HT-29 (cell line): ENCODE measurements around the gene SMARCD3. TPM values are rescaled to one million over a fixed set of nuclear protein-coding genes. Genes with fewer than 3 reads are reported as not detected.

Source experiments
- DNase-seq: peaks from one replicate; pipeline ENCODE4 v3.0.0-alpha.2; 2015; ENCODE audit warnings: low spot score
- total RNA-seq: library from RNA; depleted of rRNA; stranded (reverse); fragments of >200 nt; shearing (Covaris generic); gene quantifications from 2 replicates; pipeline ENCODE4 v1.2.3, GENCODE V29; 2014

SMARCD3 gene
- total RNA-seq, 1 experiment from 2014 or later: 1.3 TPM

DNA sequence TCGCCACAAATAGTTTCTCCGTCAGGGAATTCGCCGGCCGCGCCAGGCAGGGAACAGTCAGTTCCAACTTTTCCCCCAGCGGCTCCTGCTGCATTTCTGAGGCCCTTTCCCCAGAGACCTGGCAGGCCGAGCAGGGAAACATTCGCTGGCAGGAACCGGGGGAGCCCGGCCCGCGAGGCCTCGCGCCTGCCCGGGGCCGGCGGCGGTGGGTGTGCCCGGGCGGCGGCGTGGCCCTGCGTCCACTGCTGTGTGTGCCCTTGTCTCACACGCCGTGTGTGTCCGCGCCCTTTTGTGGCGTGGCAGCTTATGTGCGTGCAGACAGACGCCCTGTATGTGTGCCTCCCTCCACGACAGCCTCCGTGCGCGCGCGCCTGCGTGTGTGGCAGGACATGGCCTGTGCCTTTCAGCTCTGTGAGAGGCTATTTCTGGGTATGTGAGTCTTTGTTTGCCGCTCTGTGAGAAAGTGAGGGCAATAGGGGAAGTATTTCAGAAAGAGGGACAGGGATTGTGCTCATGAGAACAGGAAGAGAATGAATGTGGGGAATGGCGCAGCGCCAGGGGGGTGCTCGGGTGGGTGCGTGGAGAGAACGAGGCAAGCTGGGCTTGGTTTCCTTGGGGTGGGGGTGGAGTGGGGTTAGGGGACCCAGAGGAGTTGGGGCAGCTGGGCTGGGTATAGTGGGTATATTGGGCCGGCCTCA is 689 bp upstream of the SMARCD3 start:
- no peak for DNase-seq

DNA sequence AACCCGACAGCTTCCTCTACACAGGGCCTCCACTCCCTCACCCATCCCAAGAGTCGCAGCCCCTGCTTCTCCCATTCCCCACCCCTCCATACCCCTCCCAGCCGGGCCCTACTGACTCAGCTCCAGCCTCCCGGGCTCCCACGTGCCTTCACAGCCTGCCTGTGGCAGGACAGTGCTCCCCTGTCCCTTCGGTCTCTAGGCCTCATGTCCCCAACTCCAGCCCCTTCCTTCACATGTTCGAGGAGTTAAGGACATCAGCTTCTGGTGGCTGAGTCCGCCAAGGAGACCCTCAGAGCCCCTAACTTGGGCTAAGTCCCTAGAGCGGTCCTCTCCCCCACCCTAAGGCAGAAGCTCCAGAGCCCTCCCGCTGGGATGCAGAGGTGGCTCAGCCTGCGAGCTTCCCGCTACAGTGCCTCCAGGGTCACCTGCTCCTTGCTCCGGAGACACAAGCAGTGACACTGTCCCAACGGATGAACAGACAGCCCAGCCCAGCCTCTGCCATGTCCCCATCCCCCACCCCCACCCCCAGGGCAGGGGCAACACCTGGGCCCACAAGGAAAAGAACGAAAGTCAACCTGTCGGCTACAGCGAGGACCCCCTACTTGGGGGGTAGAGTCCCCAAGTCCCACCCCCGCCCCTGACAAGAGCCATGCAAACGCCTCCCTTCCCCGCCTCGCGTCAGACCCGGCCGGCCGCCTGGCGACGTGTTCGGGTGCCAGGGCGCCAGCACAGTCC is 716 bp downstream of the SMARCD3 start:
- no peak for DNase-seq

DNA sequence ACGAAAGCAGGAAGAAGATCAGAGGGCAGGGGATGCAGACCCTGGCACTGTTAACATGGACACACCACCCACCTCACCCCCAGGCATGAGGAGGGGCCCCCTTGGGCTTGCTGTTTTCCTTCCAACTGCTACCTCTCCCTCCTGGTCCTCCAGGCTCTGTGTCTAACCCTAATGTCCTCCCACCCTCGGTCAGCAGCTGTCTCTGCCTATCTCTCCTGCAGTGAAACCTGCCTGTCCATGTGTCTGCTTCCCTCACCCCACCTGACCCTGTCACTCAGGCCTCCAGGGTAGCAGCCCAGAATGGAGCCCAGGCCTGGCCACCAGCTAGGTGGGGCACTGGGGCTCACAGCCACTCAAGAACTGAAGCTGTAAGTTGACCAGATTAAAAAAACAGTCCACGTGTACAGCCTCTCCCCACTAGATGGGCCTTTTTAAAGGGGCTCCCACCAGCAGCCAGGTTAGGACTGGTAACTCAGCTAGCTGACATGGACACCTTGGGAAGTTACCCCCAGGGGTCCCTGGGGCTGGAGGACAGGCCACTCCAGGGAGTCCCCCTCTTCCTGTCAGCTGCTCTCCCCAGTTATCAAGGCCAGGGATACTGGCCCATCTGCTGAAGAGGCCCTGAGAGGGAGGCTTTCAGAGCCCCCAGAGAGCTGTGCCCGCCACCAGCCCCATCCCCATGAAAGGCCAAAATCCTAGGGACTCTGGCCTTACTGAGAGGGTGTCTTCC is 1.5 kb downstream of the SMARCD3 start:
- DNase-seq: no peak

DNA sequence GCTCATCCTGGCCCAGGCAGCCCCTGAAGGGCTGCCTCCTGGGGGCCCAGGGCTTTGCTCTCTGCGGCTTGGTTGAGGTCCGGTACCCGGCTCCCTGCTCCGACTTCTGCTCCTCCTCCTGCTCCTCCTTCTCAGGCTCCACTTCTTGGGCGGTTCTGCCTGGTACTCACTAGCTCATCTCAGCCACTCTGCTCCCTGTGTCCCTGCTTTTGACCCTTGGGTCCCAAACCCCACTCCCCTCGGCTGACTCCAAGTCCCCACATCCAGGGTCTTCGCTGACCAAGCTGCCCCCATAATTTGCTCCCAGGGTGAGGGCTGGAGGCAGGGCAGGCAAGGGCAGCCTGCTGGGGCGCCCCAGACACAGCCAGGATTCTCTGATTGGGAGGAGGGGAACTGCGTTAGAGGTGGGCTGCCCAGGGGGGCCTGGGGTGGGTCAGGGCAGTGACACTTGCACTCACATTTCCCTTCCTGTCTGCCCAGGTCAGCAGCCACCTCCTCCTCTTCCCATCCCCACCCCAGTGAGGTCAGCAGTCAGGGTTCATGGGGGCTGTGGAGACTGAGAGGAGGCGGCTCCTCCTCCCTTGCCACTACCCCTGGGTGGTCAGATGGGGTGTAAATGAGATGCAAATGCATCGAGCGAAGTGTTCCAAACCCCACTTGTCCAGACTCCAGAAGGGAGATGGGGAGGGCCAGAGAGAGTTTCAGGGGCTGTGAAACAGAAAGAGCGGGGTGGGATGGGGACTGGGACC is 2.2 kb downstream of the SMARCD3 start:
- no peak for DNase-seq

DNA sequence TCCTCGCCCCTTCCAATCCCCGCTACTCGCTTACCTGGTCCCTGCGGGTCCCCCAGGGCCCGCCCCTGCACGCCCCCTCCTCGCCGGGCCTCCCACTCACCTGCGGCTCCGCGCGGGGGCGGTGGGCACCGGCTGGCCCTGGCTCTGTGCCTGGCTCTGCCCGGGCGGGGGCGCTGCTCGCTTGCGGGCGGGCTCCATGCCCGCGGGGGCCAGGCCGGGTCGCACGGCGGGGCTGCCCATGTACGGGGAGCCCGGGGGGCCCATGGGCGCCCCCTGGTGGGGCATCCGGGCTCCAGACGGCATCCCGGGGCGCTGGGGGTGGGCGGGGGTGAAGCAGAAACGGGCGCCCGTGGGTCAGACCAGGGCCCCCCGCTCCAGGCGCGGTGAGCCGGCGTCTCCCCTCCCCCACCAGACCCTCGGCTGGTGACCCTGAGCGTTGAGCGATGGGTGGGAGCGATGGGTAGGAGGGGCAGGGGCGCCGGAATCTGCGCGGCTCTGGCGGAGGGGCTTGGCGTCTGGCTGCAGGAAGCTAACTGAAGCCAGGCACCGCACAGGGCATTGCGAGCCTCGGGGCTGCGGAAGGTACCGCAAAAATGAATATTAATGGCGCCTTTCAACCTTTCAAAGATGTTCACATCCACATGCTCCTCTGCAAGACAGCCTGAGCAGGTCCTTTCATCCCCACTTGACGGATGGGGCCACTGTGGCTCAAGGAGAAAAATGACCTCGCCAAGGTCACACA is 3.0 kb downstream of the SMARCD3 start:
- no peak for DNase-seq

DNA sequence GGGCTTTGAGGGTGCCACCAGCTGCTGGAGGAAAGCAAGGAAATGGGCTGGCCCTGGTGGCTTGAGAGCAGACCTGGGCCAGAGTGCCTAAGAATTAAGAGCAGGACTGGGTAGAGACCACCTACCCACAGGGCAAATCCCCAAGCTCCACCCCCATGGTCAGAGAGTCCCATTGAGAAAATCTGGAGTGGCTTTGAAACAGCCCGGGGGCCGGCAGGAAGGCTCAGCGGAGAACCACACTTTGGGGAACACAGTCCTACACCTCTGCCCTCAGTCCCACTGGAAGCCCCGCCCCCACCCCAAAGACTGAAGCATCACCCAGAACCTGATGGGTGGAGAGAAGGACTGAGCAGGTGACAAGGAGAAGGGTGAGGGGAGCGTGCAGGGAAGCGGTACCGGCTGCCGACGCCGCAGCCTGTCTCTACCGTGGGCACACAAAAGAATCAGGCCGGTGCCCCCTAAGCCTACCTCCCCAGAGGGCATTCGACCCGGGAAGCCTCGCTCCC is 3.6 kb downstream of the SMARCD3 start:
- DNase-seq: no peak

DNA sequence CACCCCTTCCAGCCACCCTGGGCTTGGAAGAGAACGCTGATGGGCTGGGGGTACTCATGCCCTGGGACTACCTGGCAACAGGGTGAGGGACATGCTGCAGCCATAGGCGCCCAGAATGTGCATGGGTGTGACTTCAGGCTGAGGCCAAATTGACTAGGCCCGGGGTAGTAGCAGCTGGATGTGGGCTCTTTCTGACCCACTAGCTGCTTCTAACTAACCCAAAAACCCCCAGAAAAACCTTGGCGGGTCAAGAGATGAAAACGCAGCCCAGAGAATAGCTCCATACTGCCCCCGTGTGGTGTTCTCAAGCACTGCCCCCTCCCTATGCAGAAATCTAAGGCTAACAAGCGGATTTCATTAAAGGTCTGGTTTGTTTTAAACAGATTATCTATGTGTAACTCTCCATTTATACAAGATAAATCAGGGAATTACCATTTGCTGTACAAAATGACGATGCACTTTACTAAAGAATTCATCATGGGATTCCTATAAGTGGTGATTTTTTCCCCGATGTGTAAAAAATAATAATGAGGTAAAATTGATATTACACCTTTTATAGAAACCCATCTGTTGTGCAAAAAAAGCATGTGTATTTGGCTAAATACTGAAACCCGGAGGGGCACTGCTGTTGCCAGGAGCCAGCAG is 4.2 kb downstream of the SMARCD3 start:
- peak; percentile 70 for DNase-seq

DNA sequence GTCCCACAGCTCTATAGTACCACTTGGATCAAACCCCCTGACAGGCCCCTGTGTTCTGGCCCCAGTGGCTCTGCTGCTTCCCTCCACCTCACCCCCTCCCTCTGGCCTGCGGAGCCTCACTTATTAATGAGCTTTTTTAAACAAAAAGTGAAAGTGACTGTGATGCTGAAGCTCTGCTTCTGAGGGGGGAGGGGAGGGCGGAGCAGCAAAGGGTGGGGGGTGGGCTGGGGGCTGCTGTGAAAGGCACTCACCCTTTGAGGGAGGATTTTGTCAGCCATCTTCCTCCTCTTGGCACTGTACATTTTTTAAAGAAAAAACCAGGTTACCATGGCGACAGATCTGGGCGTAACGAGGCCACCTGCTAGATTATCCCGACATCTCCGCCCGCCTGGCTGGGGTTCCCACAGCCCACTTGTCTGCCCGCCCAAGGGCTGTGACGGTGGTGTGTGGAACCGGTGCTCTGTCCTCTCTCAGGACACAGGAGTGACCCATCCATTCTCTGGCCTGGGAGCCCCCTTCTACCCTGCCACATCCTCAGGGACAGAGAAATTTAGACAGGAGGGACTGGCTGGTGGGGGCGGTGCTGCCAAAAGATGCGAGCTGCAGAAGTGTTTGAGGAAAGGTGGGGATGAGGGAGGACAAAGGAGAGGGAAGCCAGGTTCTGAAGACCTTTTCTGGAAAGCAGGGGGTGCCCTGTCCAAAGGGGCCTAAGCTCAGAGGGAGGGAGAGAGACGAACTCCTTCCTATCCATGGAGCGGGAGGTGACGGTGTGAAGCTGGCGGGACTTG is 4.9 kb downstream of the SMARCD3 start:
- no peak for DNase-seq

DNA sequence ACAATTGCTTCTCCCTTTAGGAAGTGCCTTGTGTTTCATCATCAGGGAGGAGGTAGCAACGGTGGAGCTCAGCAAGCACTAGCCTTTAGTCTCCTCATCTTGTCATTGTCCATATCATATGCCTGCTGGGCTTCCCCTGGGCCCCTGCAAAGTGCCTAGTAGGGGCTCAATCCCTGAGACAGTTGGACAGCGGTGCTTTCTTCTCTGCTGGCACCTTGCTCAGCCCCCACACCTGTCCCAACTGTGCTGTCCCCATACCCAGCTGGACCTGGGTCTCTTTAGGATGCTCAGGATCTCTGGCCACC is 5.5 kb downstream of the SMARCD3 start:
- no peak for DNase-seq

DNA sequence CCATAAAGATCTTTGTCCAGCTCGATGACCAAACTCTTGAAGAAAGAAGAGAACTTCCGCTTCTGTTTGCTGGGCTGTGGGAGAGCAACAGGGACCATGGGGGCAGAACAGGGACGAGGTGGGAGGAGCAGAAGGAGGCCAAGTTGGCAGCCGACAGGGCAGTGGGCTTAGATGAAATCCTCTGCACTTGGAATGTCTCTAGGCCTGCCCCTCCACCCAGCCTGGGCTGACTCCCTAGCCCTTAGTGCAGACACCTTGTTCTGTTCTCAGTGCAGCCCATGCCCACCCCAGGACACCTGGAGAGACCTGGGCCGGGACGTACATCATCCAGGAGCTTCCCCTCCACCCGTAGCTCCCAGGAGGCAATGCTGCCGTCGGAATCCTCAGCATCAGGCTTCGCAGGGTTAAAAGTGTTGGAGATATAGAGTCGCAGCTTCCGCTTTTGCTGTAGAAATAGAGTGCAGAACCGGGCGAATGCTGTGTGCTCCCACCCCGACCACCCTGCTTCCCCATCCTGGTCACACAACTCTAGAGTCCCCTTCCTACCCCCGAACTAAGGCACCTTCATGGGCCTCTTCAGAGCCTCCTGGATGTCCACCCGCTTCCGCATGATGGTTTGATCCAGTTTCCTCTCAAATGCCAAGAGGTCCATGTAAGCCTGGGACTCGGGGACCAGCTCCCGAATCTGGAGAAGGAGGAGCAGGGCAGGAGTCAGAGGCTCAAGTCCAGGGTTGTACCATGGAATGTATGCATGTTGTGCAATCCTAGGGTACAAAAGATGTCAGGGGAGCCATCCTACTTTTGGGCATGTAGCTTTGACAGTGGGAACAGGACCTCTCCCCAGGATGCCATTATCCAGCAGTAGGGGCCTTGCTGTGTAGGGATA is 6.1 kb downstream of the SMARCD3 start:
- DNase-seq: no peak

DNA sequence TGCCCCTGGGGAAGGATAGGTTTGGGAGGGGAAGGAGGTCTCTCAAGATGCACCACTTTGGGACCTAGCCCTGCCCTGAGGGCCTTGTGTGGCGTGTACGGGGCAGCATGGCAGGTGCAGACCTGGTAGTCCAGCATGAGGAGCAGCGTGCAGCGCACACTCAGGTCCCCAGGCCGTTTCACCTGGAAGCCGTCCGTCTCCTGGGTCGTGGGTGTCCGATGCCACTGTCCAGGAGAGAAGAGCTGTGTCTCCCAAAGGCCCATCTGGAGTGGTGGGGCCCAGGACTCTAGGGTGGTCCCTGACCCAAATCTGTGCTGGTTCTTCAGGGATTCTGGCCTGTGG is 6.8 kb downstream of the SMARCD3 start:
- no peak for DNase-seq

DNA sequence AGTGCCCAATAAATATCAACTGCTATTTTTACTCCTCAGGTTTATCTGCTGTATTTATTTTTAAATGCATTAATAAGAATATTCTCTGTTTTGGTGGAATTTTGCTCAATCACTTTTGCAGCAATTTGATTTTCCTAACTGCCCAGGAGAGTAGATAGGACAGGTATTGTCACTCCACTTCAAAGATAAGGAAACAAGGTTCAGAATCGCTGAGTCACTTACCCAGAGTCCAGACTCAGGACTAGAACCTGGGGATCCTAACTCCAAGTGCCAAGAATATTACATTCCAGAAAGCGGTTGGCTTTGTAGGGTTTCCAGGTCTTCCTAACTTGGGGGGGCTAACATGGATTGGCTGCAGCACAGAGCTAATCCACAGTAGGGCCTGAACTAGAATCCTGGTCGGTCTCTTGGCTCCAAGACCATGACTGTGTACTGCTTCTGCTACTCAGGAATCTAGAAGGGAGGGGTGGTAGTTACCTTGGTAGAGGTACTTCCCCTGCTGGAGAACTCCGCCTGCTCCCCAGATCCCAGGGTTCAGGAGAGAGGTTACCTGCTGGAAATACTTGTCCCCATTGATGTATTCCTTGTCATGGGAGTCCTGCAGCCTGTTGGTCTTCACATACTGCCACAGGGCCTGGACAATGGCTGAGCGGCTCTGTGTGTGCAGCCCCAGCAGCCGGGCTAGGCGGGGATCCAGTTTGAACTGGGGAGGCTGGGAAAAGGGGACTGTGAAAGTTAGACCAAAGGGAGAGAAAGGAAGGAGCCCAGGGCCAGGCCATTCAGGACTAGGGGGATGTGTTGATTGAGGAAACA is 7.3 kb downstream of the SMARCD3 start:
- no peak for DNase-seq

DNA sequence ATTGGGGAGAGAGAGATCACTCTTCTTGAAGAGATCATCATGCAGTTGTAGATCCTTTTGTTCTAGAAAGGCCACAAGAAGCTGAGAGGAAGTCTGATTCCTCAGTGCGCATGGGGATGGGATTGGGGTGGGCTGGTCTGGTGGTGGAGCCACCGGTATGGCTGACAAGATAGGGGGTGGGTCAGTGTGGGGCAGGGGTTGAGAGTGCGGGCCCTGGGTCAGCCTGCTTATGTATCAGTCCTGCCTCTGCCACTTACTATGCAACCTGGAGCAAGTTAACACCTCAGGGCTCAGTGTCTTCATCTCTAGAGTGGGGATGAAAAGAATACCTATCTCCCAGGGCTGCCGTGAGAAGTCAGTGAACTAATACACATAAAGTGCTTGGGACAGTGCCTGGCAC is 8.0 kb downstream of the SMARCD3 start:
- DNase-seq: no peak

DNA sequence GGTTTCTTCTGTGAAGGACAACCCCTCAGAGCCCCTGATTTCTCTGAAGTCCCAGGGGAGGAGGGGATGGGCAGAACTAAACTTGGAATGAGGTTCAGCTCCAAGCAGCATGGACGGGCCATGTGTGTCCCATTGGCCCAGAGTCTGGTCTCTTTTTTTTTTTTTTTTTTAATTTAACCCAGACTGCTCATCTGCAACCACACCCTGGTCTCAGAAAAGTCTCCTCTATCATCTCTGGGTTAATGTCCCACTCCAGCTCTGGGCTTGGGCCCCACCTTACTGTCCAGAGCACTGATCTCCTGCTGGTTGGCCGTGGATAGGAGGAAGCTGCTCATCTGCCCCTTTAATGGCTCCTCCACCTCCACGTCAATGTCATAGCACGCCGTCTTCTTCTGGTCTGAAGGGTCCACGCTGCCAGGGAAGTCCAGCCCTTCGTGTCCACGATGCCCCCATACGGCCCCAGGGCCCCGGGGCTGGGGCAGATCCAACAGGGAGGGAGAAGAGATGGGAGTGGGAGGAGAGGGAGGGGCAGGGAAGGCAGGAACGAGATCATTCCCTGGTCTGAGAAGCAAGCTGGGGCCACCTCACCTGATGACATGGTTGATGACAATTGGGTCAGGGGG is 8.5 kb downstream of the SMARCD3 start:
- DNase-seq: no peak

DNA sequence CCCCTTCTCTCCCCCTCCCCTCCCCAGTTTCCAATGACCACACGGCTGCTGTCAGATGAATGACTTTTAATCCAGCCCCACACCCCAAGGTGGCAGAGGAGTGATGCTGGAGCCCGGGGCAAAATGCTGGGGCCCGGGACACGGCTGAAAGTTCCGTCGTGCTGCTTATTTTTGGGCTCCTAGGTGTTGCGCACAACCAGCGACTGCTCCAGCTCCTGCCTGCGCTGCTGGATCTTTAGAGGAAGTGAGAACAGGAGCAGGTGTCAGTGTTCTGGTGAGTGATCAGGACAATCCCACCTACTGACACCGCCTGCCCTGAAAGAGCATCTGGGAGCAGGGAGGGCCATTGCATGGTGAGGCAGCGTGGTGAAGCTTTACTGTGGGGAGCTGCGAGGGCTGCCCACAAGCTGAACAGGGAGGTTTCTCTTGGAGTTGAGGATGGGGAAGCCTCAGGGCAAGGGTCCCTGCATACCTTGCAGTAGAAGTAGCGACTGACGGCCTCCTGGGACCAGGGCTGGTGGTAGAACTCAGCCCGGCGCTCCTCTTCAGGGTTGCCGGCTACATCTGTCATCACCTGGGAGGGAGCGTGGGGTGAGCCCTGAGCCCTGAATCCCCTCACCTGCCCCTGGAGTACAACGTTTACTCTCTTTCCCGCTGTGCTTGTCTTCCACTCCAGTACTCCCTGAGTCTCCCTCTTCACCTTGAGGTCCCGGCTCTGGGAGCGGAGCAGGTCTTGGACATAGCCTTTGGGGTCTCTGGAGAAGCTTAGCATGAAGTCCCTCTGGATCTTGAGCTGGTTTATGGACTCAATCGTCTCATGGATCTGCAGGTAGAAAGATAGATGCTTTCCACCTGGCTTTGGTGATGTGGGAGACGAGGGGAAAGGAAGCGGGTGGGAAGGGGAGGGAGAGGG is 9.3 kb downstream of the SMARCD3 start:
- no peak for DNase-seq

DNA sequence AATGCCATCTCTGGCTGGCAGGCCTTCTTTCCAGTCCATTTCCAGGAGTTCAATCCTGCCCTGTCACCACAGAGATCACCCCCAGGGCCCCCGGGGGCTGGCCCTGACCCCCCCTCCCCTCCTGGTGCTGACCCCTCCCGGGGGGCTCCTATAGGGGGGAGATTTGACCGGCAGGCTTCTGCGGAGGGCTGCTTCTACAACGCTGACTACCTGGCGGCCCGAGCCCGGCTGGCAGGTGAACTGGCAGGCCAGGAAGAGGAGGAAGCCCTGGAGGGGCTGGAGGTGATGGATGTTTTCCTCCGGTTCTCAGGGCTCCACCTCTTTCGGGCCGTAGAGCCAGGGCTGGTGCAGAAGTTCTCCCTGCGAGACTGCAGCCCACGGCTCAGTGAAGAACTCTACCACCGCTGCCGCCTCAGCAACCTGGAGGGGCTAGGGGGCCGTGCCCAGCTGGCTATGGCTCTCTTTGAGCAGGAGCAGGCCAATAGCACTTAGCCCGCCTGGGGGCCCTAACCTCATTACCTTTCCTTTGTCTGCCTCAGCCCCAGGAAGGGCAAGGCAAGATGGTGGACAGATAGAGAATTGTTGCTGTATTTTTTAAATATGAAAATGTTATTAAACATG is 10.2 kb downstream of the SMARCD3 start:
- no peak for DNase-seq
